ENCODE measurements around the gene MAN1A1.

Gene MAN1A1

DNA sequence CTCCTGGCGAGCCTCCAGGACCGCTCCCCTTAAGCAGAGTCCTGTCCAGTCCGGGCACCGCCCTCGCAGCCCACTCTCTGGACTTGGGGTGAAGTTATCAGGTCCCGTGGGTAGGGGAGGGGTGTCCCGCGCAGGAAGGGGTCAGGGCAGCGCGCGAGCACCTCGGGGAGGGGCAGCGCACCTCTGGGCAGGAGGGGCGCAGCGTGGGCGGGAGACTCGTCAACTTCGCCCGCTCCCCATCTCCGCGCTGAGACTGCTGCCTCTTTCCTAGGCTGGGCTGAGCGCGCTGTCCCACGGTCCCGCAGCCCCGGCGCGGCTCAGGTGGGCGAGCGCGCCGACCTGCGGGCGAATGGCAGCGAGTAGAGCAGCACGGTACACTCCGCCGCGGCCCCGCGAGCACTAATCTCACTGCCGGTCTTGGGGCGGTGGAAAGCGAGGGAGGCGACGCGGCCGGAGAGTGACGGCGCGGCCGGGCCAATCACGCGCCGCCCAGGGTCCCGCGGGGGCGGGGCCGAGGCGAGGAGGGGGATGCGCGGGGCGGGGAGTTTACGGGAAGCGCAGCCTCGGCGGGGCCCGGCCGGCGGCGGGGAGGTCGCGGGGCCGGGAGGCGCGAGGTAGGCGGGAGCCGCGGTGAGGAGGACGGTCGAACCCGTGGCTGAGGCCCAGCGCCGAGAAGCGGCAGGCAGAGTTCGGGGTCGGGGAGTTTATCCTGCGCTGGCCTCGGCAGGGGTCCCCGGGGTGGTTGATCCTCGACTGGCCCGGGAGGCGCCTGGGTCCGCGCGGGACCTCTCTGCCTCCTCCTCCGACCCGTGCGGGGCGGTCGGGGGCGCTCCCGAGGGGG, at the start of gene MAN1A1 (continued):
- TF ChIP-seq, protein P1, sequence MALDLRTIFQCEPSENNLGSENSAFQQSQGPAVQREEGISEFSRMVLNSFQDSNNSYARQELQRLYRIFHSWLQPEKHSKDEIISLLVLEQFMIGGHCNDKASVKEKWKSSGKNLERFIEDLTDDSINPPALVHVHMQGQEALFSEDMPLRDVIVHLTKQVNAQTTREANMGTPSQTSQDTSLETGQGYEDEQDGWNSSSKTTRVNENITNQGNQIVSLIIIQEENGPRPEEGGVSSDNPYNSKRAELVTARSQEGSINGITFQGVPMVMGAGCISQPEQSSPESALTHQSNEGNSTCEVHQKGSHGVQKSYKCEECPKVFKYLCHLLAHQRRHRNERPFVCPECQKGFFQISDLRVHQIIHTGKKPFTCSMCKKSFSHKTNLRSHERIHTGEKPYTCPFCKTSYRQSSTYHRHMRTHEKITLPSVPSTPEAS (tag by site-specific recombination; IDR thresholded peaks at IDR 0.05): 0 out of 2 replicates have a peak, but pooled peaks have one; percentile 21
- TF ChIP-seq, protein P2, sequence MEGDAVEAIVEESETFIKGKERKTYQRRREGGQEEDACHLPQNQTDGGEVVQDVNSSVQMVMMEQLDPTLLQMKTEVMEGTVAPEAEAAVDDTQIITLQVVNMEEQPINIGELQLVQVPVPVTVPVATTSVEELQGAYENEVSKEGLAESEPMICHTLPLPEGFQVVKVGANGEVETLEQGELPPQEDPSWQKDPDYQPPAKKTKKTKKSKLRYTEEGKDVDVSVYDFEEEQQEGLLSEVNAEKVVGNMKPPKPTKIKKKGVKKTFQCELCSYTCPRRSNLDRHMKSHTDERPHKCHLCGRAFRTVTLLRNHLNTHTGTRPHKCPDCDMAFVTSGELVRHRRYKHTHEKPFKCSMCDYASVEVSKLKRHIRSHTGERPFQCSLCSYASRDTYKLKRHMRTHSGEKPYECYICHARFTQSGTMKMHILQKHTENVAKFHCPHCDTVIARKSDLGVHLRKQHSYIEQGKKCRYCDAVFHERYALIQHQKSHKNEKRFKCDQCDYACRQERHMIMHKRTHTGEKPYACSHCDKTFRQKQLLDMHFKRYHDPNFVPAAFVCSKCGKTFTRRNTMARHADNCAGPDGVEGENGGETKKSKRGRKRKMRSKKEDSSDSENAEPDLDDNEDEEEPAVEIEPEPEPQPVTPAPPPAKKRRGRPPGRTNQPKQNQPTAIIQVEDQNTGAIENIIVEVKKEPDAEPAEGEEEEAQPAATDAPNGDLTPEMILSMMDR (tag by site-specific recombination; IDR thresholded peaks at IDR 0.05): peak; percentile 81
- no peak for TF ChIP-seq ZNF223 (tag by site-specific recombination; IDR thresholded peaks at IDR 0.05)
- no peak for TF ChIP-seq ZNF112 (tag by site-specific recombination; IDR thresholded peaks at IDR 0.05)
- TF ChIP-seq ZNF501 (tag by site-specific recombination; IDR thresholded peaks at IDR 0.05): peak; percentile 92
- TF ChIP-seq ZNF335 (tag by site-specific recombination; conservative IDR thresholded peaks at IDR 0.05): peak; percentile 72; the same call in 1 of the 2 replicates
- TF ChIP-seq, protein P3, sequence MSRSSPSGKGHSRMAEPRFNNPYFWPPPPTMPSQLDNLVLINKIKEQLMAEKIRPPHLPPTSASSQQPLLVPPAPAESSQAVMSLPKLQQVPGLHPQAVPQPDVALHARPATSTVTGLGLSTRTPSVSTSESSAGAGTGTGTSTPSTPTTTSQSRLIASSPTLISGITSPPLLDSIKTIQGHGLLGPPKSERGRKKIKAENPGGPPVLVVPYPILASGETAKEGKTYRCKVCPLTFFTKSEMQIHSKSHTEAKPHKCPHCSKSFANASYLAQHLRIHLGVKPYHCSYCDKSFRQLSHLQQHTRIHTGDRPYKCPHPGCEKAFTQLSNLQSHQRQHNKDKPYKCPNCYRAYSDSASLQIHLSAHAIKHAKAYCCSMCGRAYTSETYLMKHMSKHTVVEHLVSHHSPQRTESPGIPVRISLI (tag by site-specific recombination; IDR thresholded peaks at IDR 0.05): no peak
- TF ChIP-seq, protein P4, sequence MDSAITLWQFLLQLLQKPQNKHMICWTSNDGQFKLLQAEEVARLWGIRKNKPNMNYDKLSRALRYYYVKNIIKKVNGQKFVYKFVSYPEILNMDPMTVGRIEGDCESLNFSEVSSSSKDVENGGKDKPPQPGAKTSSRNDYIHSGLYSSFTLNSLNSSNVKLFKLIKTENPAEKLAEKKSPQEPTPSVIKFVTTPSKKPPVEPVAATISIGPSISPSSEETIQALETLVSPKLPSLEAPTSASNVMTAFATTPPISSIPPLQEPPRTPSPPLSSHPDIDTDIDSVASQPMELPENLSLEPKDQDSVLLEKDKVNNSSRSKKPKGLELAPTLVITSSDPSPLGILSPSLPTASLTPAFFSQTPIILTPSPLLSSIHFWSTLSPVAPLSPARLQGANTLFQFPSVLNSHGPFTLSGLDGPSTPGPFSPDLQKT (IDR thresholded peaks at IDR 0.05; ENCODE audit: borderline replicate concordance, low read depth, low read length): no peak
- peak; percentile 86 for TF ChIP-seq EGR2 (tag by site-specific recombination; IDR thresholded peaks at IDR 0.05; ENCODE audit: low read depth)
- peak; percentile 71 for TF ChIP-seq ZNF843 (tag by site-specific recombination; IDR thresholded peaks at IDR 0.05)
- TF ChIP-seq ZNF610 (tag by site-specific recombination; IDR thresholded peaks at IDR 0.05; ENCODE audit: borderline replicate concordance): peak; percentile 74
- TF ChIP-seq, protein P5, sequence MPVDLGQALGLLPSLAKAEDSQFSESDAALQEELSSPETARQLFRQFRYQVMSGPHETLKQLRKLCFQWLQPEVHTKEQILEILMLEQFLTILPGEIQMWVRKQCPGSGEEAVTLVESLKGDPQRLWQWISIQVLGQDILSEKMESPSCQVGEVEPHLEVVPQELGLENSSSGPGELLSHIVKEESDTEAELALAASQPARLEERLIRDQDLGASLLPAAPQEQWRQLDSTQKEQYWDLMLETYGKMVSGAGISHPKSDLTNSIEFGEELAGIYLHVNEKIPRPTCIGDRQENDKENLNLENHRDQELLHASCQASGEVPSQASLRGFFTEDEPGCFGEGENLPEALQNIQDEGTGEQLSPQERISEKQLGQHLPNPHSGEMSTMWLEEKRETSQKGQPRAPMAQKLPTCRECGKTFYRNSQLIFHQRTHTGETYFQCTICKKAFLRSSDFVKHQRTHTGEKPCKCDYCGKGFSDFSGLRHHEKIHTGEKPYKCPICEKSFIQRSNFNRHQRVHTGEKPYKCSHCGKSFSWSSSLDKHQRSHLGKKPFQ (tag by site-specific recombination; IDR thresholded peaks at IDR 0.05): no peak
- no peak for TF ChIP-seq ZNF175 (tag by site-specific recombination; IDR thresholded peaks at IDR 0.05)
- TF ChIP-seq ZNF146 (tag by site-specific recombination; IDR thresholded peaks at IDR 0.05): no peak
- TF ChIP-seq, protein P6, sequence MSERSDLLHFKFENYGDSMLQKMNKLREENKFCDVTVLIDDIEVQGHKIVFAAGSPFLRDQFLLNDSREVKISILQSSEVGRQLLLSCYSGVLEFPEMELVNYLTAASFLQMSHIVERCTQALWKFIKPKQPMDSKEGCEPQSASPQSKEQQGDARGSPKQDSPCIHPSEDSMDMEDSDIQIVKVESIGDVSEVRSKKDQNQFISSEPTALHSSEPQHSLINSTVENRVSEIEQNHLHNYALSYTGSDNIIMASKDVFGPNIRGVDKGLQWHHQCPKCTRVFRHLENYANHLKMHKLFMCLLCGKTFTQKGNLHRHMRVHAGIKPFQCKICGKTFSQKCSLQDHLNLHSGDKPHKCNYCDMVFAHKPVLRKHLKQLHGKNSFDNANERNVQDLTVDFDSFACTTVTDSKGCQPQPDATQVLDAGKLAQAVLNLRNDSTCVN (tag by site-specific recombination; optimal IDR thresholded peaks at IDR 0.05): peak; percentile 99
- peak; percentile 83 for TF ChIP-seq KLF9 (tag by site-specific recombination; IDR thresholded peaks at IDR 0.05; ENCODE audit: low read depth)
- no peak for TF ChIP-seq SALL2 (tag by site-specific recombination; IDR thresholded peaks at IDR 0.05; ENCODE audit: borderline replicate concordance)
- no peak for TF ChIP-seq ZNF514 (tag by site-specific recombination; IDR thresholded peaks at IDR 0.05)
- TF ChIP-seq ZNF121 (tag by site-specific recombination; IDR thresholded peaks at IDR 0.05): peak; percentile 66; the same call in 1 of the 2 replicates
- TF ChIP-seq ZNF391 (tag by site-specific recombination; IDR thresholded peaks at IDR 0.05; ENCODE audit: borderline replicate concordance, low read depth): peak; percentile 63; the same call in 1 of the 2 replicates
- TF ChIP-seq, protein P7, sequence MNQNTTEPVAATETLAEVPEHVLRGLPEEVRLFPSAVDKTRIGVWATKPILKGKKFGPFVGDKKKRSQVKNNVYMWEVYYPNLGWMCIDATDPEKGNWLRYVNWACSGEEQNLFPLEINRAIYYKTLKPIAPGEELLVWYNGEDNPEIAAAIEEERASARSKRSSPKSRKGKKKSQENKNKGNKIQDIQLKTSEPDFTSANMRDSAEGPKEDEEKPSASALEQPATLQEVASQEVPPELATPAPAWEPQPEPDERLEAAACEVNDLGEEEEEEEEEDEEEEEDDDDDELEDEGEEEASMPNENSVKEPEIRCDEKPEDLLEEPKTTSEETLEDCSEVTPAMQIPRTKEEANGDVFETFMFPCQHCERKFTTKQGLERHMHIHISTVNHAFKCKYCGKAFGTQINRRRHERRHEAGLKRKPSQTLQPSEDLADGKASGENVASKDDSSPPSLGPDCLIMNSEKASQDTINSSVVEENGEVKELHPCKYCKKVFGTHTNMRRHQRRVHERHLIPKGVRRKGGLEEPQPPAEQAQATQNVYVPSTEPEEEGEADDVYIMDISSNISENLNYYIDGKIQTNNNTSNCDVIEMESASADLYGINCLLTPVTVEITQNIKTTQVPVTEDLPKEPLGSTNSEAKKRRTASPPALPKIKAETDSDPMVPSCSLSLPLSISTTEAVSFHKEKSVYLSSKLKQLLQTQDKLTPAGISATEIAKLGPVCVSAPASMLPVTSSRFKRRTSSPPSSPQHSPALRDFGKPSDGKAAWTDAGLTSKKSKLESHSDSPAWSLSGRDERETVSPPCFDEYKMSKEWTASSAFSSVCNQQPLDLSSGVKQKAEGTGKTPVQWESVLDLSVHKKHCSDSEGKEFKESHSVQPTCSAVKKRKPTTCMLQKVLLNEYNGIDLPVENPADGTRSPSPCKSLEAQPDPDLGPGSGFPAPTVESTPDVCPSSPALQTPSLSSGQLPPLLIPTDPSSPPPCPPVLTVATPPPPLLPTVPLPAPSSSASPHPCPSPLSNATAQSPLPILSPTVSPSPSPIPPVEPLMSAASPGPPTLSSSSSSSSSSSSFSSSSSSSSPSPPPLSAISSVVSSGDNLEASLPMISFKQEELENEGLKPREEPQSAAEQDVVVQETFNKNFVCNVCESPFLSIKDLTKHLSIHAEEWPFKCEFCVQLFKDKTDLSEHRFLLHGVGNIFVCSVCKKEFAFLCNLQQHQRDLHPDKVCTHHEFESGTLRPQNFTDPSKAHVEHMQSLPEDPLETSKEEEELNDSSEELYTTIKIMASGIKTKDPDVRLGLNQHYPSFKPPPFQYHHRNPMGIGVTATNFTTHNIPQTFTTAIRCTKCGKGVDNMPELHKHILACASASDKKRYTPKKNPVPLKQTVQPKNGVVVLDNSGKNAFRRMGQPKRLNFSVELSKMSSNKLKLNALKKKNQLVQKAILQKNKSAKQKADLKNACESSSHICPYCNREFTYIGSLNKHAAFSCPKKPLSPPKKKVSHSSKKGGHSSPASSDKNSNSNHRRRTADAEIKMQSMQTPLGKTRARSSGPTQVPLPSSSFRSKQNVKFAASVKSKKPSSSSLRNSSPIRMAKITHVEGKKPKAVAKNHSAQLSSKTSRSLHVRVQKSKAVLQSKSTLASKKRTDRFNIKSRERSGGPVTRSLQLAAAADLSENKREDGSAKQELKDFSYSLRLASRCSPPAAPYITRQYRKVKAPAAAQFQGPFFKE (tag by site-specific recombination; IDR thresholded peaks at IDR 0.05; ENCODE audit: borderline replicate concordance): peak; percentile 30; the same call in 1 of the 2 replicates
- TF ChIP-seq KLF16 (tag by site-specific recombination; IDR thresholded peaks at IDR 0.05): peak; percentile 76
- TF ChIP-seq GLI4 (tag by site-specific recombination; IDR thresholded peaks at IDR 0.05): 0 out of 2 replicates have a peak, but pooled peaks have one; percentile 52

Data from HEK293 (cell line).